ENCODE measurements around the gene BARD1. TPM values are rescaled to one million over a fixed set of nuclear protein-coding genes. Genes with fewer than 3 reads are reported as not detected.

BARD1 gene
- total and polyA plus RNA-seq, 11 donors = 0.88 to 16.7 (median 9.8) TPM

GRCh38 chr2:214772443-214773015 is 37.0 kb downstream of the BARD1 start:
- intact Hi-C loops (cut with DNase I) = no loop called here
- Histone ChIP-seq H3K36me3 (peaks cover 0 to 21% (median 2%) of the 10 kb centered on the region in 9 donors), H3K4me3 (no peak overlapping the region), H3K27ac (no peak overlapping the region), H3K4me1 (peaks cover 0 to 3% (median 0%) of the 10 kb centered on the region in 12 donors), H3K9me3 (peaks cover 0 to 7% (median 0%) of the 10 kb centered on the region in 12 donors), H3K27me3 (no peaks in the 10 kb centered on the region)
- DNase-seq (no peak), ATAC-seq (no peak)
- WGBS, 4 donors = 30 to 46% (median 32%) methylated on average over 3 of the region's 3 CpGs
- TF ChIP-seq, protein P1, sequence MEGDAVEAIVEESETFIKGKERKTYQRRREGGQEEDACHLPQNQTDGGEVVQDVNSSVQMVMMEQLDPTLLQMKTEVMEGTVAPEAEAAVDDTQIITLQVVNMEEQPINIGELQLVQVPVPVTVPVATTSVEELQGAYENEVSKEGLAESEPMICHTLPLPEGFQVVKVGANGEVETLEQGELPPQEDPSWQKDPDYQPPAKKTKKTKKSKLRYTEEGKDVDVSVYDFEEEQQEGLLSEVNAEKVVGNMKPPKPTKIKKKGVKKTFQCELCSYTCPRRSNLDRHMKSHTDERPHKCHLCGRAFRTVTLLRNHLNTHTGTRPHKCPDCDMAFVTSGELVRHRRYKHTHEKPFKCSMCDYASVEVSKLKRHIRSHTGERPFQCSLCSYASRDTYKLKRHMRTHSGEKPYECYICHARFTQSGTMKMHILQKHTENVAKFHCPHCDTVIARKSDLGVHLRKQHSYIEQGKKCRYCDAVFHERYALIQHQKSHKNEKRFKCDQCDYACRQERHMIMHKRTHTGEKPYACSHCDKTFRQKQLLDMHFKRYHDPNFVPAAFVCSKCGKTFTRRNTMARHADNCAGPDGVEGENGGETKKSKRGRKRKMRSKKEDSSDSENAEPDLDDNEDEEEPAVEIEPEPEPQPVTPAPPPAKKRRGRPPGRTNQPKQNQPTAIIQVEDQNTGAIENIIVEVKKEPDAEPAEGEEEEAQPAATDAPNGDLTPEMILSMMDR (IDR thresholded peaks at IDR 0.05) = no peak
- TF ChIP-seq POLR2A (IDR thresholded peaks at IDR 0.05) = no peak

- Histone ChIP-seq H3K9me3 (no peaks in the 10 kb centered on the region), H3K27ac (no peak overlapping the region), H3K27me3 (no peaks in the 10 kb centered on the region), H3K4me1 (no peaks in the 10 kb centered on the region), H3K4me3 (no peak overlapping the region), H3K36me3 (peaks cover 0 to 45% (median 17%) of the 10 kb centered on the region in 9 donors)
- DNase-seq = no peak
- TF ChIP-seq POLR2A (IDR thresholded peaks at IDR 0.05) = no peak
- TF ChIP-seq, protein P1 (IDR thresholded peaks at IDR 0.05) = no peak
- no peak for ATAC-seq
- intact Hi-C loops (cut with DNase I) = no loop called here
- WGBS, 4 donors = 96 to 100% (median 97%) methylated on average over 2 of the region's 2 CpGs
Measured at GRCh38 chr2:214765180-214765579, 44.3 kb downstream of the BARD1 start.

GRCh38 chr2:214753455-214753854 is 56.0 kb downstream of the BARD1 start:
- Histone ChIP-seq H3K27ac (no peak overlapping the region), H3K27me3 (no peaks in the 10 kb centered on the region), H3K36me3 (peaks cover 0 to 16% (median 9%) of the 10 kb centered on the region in 9 donors), H3K9me3 (no peaks in the 10 kb centered on the region), H3K4me1 (peaks cover 0 to 1% (median 0%) of the 10 kb centered on the region in 12 donors), H3K4me3 (no peak overlapping the region)
- 47 to 70% (median 66%) methylated on average over 2 of the region's 2 CpGs for WGBS, 4 donors
- no peak for ATAC-seq
- intact Hi-C loops (cut with DNase I) = no loop called here
- TF ChIP-seq POLR2A (IDR thresholded peaks at IDR 0.05) = no peak
- TF ChIP-seq, protein P1 (IDR thresholded peaks at IDR 0.05) = no peak
- DNase-seq = no peak

DNA sequence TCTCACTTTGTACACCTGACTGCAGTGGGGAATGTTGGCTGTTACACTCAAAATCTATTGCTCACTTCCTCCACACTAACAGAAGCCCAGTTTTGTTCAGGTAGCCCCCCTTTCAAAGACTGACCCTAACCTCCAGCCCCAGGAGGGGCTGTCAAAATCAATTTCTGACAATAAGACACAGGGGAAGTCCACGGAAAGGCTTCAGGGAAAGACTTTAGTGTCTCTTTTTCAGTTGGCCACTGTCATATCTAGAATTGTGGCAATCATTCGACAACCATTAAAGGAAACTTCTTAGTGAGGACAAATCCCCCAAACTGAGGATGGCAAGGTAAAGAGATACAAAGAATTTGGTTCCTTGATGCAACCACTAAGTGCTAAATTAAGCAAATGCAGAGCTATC is 59.0 kb downstream of the BARD1 start:
- Histone ChIP-seq H3K27me3 (no peaks in the 10 kb centered on the region), H3K36me3 (peaks cover 0 to 13% (median 9%) of the 10 kb centered on the region in 9 donors), H3K4me1 (peaks cover 0 to 7% (median 0%) of the 10 kb centered on the region in 12 donors), H3K27ac (no peak overlapping the region), H3K4me3 (no peak overlapping the region), H3K9me3 (no peaks in the 10 kb centered on the region)
- intact Hi-C loops (cut with DNase I) = no loop called here
- WGBS, 4 donors = 91 to 95% (median 94%) methylated on average over 2 of the region's 2 CpGs
- ATAC-seq = no peak
- no peak for TF ChIP-seq POLR2A (IDR thresholded peaks at IDR 0.05)
- TF ChIP-seq, protein P1 (IDR thresholded peaks at IDR 0.05) = no peak
- DNase-seq = no peak
